Measurements from ENCODE around the gene TMEM240. TPM values are rescaled to one million over a fixed set of nuclear protein-coding genes. Genes with fewer than 3 reads are reported as not detected.

TMEM240 gene
- total RNA-seq = 4.7 and 6.7 TPM in 2 replicates

GRCh38 chr1:1540090-1540817 is at the start of gene TMEM240:
Gene TMEM240 (minus strand): TSS chr1:1540624. CDS start chr1:1540346, 278 bp downstream.

GRCh38 chr1:1574721-1575537 is 34.5 kb upstream of the TMEM240 start, which contains the start of gene SSU72:
Gene SSU72 (minus strand): TSS chr1:1574863. CDS start chr1:1574557, 306 bp downstream.

GRCh38 chr1:1511533-1512285 is 28.7 kb downstream of the TMEM240 start, which contains the start of gene ATAD3A:
Gene ATAD3A (plus strand): TSS chr1:1512162. CDS start chr1:1512269, 107 bp downstream.

Other genes with a start within 250 kb of the TMEM240 start
- 49.7 and 57.1 TPM in 2 replicates for gene ACAP3, start 232.7 kb downstream of the TMEM240 start, total RNA-seq
- gene PUSL1, start 232.0 kb downstream of the TMEM240 start, total RNA-seq = 21.9 and 27.4 TPM in 2 replicates
- 56.1 and 62.1 TPM in 2 replicates for gene INTS11, start 216.0 kb downstream of the TMEM240 start, total RNA-seq
- gene CPTP, start 215.8 kb downstream of the TMEM240 start, total RNA-seq = 19.1 and 24.0 TPM in 2 replicates
- 0.32 and 0.36 TPM in 2 replicates for gene TAS1R3, start 209.3 kb downstream of the TMEM240 start, total RNA-seq
- gene DVL1, start 191.2 kb downstream of the TMEM240 start, total RNA-seq = 64.8 and 74.8 TPM in 2 replicates
- gene MXRA8, start 182.1 kb downstream of the TMEM240 start, total RNA-seq = 621 and 684 TPM in 2 replicates
- gene AURKAIP1, start 165.4 kb downstream of the TMEM240 start, total RNA-seq = 37.2 and 56.3 TPM in 2 replicates
- gene CCNL2, start 141.3 kb downstream of the TMEM240 start, total RNA-seq = 126 and 152 TPM in 2 replicates
- gene MRPL20, start 133.3 kb downstream of the TMEM240 start, total RNA-seq = 47.4 and 54.9 TPM in 2 replicates
- gene ANKRD65, start 119.3 kb downstream of the TMEM240 start, total RNA-seq = 0.81 and 0.85 TPM in 2 replicates
- gene VWA1, start 104.9 kb downstream of the TMEM240 start, total RNA-seq = 2.4 and 3.4 TPM in 2 replicates
- under 0.01 TPM in 2 replicates for gene ATAD3C, start 90.9 kb downstream of the TMEM240 start, total RNA-seq
- gene ATAD3B, start 68.9 kb downstream of the TMEM240 start, total RNA-seq = 12.8 and 18.0 TPM in 2 replicates
- gene ATAD3A, start 28.5 kb downstream of the TMEM240 start, total RNA-seq = 26.9 and 27.2 TPM in 2 replicates
- 75.3 and 79.8 TPM in 2 replicates for gene SSU72, start 34.2 kb upstream of the TMEM240 start, total RNA-seq
- gene FNDC10, start 59.5 kb upstream of the TMEM240 start, total RNA-seq = 2.4 and 2.6 TPM in 2 replicates
- gene MIB2, start 74.9 kb upstream of the TMEM240 start, total RNA-seq = 57.0 and 72.5 TPM in 2 replicates
- gene MMP23B, start 91.5 kb upstream of the TMEM240 start, total RNA-seq = 0.24 and 0.49 TPM in 2 replicates
- 5.6 and 7.0 TPM in 2 replicates for gene CDK11B, start 118.4 kb upstream of the TMEM240 start, total RNA-seq
- 50.2 and 65.4 TPM in 2 replicates for gene SLC35E2B, start 152.2 kb upstream of the TMEM240 start, total RNA-seq
- gene CDK11A, start 183.7 kb upstream of the TMEM240 start, total RNA-seq = 12.5 and 16.9 TPM in 2 replicates
- 77.8 and 86.5 TPM in 2 replicates for gene NADK, start 237.8 kb upstream of the TMEM240 start, total RNA-seq

All from hair follicle dermal papilla cell (primary cell).